Activated T-helper 1 cell treated with anti-CD3 and anti-CD28 coated beads, Interleukin-2, amount 50 U/mL, for 16 hours (primary cell): ENCODE data around the gene DLG4.

Experiments used
- DNase-seq, 2 donors: peaks; one replicate each; pipeline ENCODE4 v3.0.0-alpha.2; 2020; ENCODE audit warnings: low read depth in 1 of 2, low spot score in 1 of 2

Gene DLG4

DNA sequence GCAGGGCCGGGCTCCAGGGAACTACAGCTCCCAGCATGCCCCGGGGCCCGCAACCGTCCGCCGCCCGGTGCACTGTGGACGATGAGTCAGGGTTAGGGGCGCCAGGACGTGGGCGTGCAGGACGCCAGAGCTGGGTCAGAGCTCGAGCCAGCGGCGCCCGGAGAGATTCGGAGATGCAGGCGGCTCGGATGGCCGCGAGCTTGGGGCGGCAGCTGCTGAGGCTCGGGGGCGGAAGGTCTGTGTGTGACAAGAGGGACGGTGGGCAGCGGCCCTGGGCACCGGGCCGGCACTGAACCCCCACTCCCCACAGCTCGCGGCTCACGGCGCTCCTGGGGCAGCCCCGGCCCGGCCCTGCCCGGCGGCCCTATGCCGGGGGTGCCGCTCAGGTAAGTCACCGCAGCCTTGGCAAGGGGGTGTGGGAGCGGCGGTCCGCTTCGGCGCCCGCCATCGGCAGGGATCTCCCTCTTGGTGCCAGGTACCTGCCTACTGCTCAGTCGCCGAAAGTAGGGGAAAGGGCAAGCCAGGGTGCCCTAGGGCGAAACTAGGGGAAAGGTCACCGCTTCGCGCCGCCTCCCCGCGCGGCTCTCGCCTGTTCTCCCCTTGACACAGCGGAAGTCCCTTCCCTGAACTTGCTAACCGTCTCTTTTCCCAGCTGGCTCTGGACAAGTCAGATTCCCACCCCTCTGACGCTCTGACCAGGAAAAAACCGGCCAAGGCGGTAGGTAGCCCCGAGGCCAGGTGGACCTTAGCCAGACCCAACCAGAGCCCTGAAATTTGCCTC lies at the start of gene DLG4, which contains the start of gene ACADVL:
Gene DLG4 (minus strand): TSS at position 25 of the 781 bp plus-strand sequence.
Gene ACADVL (plus strand): TSS at position 127 of the 781 bp plus-strand sequence. CDS start 47 bp downstream, at position 174.
- peak; percentile 54 to 67 for DNase-seq

GRCh38 chr17:7266784-7267183 lies 47.1 kb upstream of the DLG4 start:
- no peak for DNase-seq

DNA sequence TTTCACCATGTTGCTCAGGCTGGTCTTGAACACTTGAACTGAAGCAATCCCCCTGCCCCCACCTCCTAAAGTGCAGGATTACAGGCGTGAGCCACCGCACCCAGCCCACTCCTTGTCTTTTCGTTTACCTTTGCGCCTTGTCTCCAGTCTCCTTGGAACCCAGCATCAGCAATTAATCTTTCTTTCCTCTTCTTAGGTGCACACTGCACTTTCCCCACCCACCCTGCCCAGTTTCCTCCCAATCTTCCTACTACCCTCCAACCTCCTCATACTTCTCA lies 44.1 kb upstream of the DLG4 start:
- no peak for DNase-seq

- DNase-seq, result no peak
Observed at GRCh38 chr17:7262935-7263800, 43.5 kb upstream of the DLG4 start.

GRCh38 chr17:7262192-7262934 lies 42.7 kb upstream of the DLG4 start, which contains the start of gene CLDN7:
Gene CLDN7, minus strand, starts transcription at chr17:7262478. Its CDS starts 435 bp downstream, at chr17:7262043.
- DNase-seq, result no peak

DNA sequence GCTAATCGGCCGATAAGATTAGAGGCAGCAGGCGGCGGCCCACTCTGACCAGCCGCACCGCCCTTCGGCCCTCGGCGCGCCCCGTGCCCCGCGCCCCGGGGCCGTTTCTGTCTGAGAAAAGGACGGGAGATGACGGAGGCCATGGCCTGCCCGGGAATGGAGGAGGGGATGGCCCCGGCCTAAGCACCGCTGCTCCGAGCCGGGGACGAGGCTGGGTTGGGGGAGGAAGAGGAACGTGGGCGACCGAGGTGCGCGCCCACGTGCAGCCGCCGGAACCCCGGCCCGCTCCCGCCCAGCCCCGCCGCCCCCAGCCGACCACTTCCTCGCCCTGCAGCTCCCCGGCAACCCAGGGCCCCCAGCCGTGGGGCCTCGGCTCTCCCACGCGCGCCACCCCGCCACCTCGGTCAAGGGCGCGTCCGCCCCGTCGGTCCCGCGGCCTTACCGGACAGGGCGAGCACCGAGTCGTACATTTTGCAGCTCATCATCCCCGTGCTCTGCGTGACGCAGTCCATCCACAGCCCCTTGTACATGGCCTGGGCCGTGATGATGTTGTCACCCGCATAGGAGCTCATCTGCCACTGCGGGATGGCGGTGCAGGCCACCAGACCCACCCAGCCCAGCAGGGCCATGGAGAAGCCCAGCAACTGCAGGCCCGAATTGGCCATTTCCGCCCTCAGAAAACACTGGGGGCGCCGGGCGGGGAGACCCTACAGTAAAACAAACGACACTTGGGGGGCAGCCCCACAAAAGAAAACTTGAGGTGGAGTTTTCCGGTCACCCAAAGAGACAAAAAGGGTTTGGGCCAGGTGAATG lies 41.9 kb upstream of the DLG4 start:
- DNase-seq, result no peak

GRCh38 chr17:7260651-7261378 lies 41.2 kb upstream of the DLG4 start:
- no peak for DNase-seq

DNA sequence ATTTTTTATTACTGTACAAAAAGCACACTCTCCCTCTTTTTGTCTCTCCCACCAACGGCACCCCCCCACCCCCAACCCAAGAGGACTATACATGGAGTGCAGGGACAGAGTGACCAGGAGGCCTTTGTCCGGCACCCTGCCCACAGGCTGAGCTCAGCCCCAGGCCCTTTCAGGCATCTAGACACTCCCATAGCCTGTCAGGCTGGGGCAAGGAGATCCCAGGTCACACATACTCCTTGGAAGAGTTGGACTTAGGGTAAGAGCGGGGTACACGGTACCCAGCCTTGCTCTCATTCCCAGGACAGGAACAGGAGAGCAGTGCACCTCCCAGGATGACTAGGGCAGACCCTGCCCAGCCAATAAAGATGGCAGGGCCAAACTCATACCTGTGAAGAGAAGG lies 40.5 kb upstream of the DLG4 start:
- no peak for DNase-seq

DNA sequence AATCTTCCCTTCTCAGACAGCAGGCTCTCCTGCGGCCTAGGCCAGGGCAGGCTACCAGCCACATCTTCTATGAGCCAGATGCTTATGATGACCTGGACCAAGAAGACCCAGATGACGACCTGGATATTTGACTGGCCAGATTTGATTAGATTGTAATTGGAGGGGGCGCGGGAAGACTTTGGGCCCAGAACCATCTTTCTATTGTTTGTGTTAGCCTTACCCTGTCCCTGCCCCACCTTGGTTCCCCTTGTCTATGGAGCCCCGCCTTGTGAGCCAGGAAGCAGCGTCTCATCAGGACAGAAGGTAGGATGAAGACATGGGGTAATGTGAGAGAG lies 39.9 kb upstream of the DLG4 start:
- DNase-seq, result no peak

DNA sequence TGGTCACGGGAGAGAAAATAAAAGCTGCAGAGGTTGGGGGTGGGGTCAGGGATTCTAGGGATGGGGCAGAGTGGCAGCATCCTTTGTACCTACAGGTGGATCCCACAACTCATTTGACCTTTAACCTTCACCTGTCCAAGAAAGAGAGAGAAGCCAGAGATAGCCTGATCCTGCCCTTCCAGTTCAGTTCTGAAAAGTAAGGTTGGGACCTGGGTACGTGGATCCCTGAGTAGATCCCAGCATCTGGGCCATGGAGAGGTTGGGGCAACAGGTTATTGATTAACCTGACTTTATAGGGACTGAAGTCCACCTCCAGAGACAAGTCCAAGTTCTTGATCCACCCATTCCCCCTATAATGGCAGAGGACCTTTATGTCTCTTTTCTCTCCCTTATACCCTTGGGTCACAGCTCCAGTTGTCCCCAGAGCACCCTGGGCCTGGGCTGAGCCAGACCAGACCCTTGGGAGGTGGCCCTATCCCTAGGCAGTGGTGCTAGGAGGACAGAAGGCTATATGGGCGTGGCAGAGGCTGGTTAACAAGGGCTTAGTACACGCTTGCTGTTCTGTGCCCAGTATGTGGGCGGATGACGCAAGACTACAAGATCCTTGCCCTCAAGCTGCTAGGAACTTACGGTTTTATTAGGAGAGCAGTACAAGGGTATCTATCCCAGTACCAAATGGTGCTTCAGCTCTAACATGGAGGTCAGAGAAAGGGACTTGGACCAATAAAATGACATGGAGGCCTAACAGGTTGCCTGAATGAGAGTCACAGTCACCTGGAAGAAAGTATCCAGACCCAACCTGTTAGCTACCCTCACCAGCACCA lies 39.3 kb upstream of the DLG4 start:
- no peak for DNase-seq

DNA sequence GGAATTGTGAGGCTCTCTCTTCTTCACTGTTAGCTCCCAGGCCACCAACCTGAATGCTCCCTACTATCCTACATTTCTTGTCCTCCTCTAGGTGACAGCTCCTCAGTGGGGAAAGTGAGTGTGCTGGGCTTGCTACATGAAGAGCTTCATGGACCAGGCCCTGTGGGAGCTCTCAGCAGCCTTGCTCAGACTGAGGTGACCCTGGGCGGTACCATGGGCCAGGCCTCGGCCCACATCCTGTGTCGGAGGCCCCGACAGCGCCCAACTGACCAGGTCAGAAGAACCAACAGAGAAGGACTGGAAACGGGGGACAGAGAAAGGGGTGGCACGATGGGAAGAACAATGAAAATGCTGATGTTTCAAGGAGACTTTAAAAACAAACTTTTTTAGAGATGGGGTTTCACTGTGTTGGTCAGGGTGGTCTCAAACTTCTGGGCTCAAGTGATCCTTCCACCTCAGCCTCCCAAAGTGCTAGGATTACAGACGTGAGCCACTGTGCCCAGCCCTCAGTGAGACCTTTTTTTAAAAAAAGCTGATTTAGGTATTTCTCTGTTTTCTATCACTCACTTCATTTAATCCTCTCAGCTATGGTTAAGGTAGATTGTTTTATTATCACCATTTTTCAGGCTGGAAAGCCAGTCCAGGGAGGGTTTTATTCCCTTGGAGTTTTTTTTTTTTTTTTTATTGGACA lies 37.3 kb upstream of the DLG4 start:
- no peak for DNase-seq

GRCh38 chr17:7254511-7254910 lies 34.9 kb upstream of the DLG4 start:
- DNase-seq, result no peak

DNA sequence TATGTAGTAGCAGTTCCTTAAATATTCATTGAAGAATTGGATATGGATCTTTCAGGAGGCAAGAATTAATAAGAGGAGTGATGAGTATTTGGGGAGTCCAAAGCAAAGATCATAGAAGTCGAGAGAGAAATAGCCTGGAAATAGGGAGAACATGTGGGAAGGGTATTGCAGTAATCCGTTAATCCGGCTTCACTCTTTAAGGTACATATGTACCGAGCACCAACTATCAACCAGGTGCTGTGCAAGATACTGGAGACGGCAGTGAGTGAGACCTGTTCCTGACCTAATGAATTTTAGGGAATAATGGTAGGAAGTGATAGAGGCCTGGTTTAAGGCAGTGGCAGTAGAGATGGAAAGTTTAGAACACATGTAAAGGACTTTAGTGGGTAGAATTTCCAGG lies 33.4 kb upstream of the DLG4 start:
- DNase-seq, result no peak

GRCh38 chr17:7252176-7253043 lies 32.8 kb upstream of the DLG4 start, which contains the start of gene ELP5:
Gene ELP5, plus strand, starts transcription at chr17:7252215. Its CDS starts 336 bp downstream, at chr17:7252551.
- peak; percentile 70 to 75 for DNase-seq

DNA sequence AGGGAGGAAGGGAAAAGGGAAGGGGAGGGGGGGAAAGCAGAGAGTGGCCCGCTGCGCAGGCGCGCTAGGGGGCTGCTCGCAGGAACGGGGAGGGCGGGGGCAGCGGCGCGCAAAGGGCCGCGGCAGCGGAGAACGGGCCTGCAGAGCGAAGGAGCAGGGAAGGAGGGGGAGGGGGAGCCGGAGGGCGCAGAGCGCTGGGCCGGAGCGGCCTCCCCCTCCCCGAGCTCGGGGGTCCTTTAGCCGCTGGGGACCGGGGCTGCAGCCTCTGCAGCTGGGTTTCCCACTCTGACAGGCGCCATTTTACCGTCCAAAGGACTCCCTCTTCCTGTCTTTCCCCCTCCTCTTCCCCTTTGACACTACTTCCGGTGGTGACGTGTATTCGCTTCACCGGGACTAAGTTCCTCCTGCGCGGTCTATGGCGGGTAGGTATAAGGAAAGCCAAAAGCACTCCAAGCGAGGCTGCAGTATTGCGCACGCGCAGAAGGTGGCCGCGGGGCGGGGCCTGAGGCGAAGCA lies 32.1 kb upstream of the DLG4 start, which contains the start of gene CTDNEP1:
Gene CTDNEP1 (minus strand): TSS at position 74 of the 515 bp plus-strand sequence. CDS start 438 bp downstream, outside the sequence.
- peak; percentile 96 to 99 for DNase-seq

DNA sequence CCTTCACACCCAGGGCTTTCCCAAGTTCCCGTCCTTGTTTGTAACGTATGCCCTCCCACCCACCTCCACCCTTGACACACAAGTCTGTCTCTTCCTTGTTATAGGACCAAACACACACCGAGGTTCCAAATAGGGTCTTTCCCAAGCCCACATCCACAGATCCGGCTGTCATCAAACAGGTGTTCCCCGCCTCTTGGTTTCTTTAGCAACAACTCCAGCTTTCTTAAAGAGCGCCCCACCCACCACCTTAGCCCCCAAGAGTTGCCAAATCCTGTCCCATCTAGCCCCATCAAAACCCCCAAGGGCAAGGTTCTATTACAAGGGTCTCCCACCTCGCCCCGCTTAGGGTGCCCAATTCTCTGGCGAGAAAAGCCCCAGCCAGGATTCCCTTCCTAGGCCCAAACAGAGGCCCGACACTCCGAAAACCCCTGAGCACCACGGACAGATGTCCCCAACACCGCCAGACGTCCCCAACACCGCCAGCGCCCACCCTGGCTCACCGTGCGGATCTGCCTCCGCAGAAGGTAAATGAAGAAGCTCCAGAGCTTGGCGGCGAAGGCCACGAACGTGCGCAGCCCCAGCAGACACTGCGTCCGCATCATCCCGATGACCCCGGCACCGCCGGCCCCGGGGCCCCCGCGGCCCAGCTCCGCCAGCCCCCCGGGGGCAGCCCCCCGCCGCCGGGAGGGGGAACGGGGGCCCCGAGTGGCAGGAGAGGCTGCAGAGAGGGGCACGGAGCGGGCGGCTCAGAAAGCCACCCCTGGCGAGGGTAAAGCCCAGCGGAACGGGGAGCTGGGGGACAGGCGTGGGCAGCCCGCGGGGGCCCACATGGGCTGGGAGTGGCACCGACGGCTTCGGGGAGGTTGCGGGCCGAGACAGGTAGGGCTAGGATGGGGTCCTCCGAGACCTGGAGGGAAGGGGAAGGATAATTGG lies 31.3 kb upstream of the DLG4 start:
- DNase-seq, result no peak
